IPS-NIHi7 (cell line): ENCODE measurements around the gene GLYATL3.

ENCODE experiments used
- DNase-seq: peaks from one replicate; pipeline ENCODE4 v3.0.0; 2012; ENCODE audit warnings: mixed read lengths; ENCODE audit errors: extremely low spot score

The GLYATL3 gene

GRCh38 chr6:49514571-49515484 is 15.1 kb downstream of the GLYATL3 start:
- no peak for DNase-seq

- no peak for DNase-seq
Measured at GRCh38 chr6:49515485-49516146, 15.9 kb downstream of the GLYATL3 start.

- DNase-seq = no peak
Measured at GRCh38 chr6:49516147-49516505, 16.4 kb downstream of the GLYATL3 start.

GRCh38 chr6:49517919-49518318 is 18.2 kb downstream of the GLYATL3 start:
- no peak for DNase-seq

- DNase-seq = no peak
Measured at GRCh38 chr6:49519660-49520059, 19.9 kb downstream of the GLYATL3 start.

GRCh38 chr6:49522710-49523593 is 23.2 kb downstream of the GLYATL3 start:
- no peak for DNase-seq

GRCh38 chr6:49523901-49524300 is 24.2 kb downstream of the GLYATL3 start:
- no peak for DNase-seq

GRCh38 chr6:49524541-49524940 is 24.8 kb downstream of the GLYATL3 start:
- no peak for DNase-seq

- no peak for DNase-seq
Measured at GRCh38 chr6:49526598-49526997, 26.9 kb downstream of the GLYATL3 start.

GRCh38 chr6:49527320-49527719 is 27.6 kb downstream of the GLYATL3 start:
- no peak for DNase-seq

- DNase-seq = no peak
Measured at GRCh38 chr6:49528571-49528970, 28.8 kb downstream of the GLYATL3 start.

- no peak for DNase-seq
Measured at GRCh38 chr6:49530141-49530776, 30.5 kb downstream of the GLYATL3 start.

GRCh38 chr6:49531774-49532569 is 32.2 kb downstream of the GLYATL3 start:
- DNase-seq = peak; percentile 17

GRCh38 chr6:49535795-49536194 is 36.1 kb downstream of the GLYATL3 start:
- no peak for DNase-seq

GRCh38 chr6:49539102-49539501 is 39.4 kb downstream of the GLYATL3 start:
- DNase-seq = no peak

- no peak for DNase-seq
Measured at GRCh38 chr6:49540614-49541013, 40.9 kb downstream of the GLYATL3 start.

- DNase-seq = no peak
Measured at GRCh38 chr6:49541210-49541724, 41.5 kb downstream of the GLYATL3 start.

GRCh38 chr6:49541936-49542335 is 42.2 kb downstream of the GLYATL3 start:
- DNase-seq = no peak

- no peak for DNase-seq
Measured at GRCh38 chr6:49543087-49543858, 43.5 kb downstream of the GLYATL3 start.

GRCh38 chr6:49546331-49546730 is 46.6 kb downstream of the GLYATL3 start:
- DNase-seq = no peak
